Measurements from ENCODE around the gene ERRFI1.

Gene ERRFI1

DNA sequence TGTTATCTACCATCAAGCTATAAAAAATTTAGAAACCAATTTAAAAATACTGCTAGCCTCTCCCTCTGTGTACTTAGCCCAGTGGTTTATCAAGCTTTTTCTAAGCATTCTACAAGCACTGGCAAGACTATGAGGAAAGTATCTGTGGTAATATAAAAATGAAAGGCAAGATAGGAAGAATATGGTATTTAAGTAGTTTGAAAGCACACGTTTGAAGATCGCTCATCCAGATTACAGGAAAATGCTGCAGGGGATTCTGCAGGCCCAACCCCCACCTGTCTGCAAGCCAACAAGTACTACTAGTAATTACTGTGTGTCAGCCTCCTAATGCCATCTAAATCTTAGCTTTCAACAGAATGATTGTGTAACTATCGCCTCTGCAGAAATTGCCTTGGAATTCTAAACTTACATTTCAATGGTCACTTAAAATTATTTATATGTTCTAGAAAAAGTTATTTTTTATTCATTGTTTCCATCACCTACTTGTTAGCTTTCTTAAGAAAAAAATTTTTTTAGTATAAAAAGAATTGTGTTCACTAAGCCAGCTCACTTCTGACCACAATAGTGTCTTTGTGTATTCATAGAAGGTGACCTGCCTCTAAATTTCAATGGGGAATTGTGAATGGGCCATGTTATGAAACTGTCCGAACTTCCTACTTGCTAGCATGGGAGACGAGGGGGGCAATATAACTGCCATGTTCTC lies 8.5 kb downstream of the ERRFI1 start:
- no peak for DNase-seq

- DNase-seq, result no peak
Observed at GRCh38 chr1:8016895-8017241, 9.2 kb downstream of the ERRFI1 start.

- DNase-seq, result peak; percentile 22
Observed at GRCh38 chr1:8016210-8016894, 9.8 kb downstream of the ERRFI1 start.

DNA sequence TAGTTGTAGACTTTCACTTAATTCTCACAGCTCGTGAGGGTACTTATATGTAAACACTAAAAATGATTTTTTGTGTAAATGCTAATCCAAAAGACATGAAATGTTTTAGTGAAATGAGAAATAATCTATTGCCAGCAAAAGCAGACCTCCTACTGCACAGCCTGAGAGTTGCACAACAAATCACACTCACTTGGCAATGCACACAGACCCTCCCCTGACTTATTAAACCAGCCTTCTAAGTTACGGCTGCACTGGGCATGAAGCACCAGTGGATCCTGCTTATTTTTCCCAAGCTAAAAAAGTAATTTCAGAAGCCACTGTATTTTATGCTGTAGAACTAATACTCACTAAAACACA lies 10.3 kb downstream of the ERRFI1 start:
- DNase-seq, result no peak

DNA sequence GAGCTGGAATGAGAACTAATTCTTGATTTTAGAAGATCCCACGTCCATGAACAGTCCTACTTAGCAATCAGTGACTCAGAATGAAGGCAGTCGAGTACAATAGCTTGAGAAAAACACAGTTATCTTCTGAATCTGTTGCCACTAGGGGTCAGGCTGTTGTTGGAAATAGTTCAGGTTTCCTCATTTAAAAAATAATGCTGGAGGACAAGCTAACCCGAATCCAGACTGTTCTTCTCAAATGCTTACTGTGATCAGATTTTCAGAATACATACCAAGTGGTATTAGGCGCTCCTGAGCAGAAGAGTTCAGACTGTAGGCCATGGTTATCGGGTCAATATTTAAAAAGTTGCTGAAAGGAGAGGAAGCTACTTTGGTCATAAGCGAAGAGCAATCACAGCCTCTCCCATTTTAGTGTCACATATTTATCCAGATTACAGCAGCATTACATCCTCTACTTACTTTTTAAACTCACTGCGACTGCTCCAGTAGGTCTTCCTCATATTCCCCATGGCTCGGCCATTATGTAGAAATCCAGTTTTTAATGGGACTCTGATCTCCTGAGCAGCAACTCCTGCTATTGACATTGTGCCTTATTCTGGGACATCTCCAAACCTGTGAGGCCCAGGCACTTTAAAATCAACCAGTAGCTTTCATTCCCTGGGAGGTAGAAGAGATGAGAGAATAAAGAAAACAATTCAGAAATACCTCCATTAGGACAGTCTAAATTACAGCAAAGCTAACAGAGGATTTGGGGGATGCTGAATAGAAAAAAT lies 10.9 kb downstream of the ERRFI1 start:
- peak; percentile 85 for DNase-seq

DNA sequence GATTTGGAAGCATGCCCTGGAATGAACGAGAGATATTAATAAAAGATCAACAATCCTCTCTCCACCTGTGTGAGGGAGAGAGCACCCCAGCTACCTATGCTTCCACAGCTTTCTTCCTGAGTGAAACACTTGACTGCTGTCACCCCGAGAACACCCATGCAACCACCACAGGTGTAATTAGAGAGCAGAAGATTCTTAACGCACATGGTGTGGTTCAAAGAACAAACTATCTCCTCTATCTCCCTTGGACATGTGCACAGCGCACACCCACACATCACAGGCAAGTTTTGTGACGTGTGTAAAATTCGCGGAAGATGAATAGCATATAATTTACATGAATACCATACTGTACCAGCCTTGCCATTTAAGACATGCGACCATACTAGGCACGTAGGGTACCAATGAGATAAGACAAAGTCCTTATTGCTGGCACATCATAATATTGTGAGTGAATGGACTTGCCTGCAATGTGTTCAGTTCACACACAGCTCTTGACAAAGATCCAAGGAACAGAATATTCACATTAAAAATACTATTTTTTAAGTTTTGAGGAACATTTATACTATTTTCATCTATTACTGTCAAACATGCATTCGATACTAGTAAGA lies 11.6 kb downstream of the ERRFI1 start:
- no peak for DNase-seq

GRCh38 chr1:8013800-8014199 lies 12.3 kb downstream of the ERRFI1 start:
- DNase-seq, result no peak

DNA sequence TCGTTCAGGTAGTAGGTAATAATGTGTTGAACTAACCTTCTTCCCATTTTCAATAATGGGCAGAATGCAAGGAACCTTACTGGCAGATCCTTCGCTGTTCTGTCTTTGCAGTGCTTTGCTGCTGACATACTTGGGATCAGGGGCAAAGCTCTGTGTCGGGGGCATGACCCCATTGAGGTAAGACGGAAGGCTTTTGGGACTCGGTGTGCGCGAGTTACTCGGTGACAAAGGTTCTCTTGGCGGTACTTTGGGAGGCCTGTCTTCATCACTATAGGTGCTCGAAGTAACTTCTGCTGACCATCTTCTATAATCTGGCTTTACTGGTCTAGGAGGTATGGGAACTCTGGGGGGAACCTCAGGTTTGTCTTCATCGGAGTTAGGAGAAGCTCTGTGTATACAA lies 12.7 kb downstream of the ERRFI1 start:
- no peak for DNase-seq

DNA sequence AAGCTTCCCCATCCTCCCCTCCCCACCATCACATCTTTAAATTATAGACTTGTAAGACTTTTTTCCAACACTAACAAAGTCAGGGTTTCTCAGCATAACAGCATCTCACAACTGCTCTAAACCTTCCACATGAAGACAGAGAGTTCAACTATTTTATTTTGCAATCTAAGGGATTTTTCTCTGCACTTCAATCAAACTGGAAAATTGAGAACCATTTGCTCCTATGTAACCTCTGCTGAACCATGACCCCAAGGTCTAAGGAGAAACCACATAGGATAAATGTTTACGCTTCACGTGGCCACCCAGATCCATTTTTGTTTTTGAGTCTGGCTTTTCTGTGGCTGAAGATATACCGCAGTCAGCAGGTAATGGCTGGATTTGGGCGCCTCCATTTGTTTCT lies 13.2 kb downstream of the ERRFI1 start:
- DNase-seq, result no peak

DNA sequence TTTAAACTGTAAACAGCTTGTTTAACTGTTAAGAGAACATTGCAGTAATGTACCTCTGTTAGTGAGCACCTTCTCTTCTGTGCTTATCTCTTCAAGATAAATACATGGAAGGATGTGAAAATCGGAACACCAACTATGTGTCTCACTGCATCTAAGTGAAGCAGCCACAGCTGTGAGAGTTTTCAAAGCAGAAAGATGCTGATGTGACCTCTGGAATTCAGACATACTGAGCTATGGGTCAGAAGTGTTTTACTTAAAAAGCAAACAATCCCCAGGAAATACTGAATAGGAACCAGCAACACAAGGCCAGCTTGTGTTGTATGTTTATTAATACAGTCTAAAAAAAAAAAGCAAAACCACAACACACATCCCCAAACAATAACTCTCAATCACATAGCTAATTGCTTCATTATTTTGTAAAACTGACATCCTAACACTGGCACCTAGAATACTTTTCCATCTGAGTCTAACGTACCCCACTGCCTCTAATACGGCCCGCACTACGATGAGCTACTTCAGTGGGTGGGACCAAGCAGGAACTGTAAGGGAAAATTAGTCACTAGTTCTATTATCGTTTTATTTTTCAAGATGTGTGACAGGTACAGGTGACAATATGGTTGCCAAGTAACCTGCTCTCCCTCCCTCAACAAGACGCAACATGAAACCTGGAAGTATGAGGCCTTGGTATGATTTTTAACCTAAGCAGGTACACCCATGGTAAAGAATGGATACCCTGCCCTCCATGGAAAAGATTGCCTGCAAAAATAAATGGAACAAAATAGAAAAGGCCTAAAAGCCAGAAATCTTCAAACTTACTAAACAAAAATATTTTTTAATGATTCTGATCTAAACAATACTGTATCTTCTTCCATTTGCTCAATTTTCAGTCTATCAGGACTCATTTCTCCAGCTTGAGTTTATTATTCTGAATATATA lies 13.9 kb downstream of the ERRFI1 start:
- DNase-seq, result no peak

DNA sequence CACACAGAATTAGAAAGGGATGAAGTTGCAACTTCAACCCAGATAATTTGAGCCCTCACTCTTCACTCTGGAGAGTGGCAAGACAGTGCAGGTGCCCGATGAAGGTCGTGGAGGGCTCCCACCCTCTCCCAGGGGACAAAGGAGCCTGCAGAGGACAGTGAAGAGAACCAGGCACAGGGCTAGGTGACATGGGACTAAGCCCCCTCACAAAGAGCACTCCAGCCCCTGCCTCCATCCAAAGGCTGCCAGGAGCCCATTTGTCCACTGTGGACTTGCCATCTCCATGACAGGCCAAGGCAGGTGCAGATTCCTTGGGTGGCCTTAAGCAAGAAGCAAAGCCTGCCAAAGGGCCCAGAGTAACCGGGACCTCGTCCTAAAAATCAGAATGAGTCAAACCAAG lies 15.1 kb downstream of the ERRFI1 start:
- no peak for DNase-seq

- no peak for DNase-seq
Observed at GRCh38 chr1:8010080-8010664, 15.9 kb downstream of the ERRFI1 start.

- DNase-seq, result no peak
Observed at GRCh38 chr1:8009043-8010002, 16.8 kb downstream of the ERRFI1 start.

DNA sequence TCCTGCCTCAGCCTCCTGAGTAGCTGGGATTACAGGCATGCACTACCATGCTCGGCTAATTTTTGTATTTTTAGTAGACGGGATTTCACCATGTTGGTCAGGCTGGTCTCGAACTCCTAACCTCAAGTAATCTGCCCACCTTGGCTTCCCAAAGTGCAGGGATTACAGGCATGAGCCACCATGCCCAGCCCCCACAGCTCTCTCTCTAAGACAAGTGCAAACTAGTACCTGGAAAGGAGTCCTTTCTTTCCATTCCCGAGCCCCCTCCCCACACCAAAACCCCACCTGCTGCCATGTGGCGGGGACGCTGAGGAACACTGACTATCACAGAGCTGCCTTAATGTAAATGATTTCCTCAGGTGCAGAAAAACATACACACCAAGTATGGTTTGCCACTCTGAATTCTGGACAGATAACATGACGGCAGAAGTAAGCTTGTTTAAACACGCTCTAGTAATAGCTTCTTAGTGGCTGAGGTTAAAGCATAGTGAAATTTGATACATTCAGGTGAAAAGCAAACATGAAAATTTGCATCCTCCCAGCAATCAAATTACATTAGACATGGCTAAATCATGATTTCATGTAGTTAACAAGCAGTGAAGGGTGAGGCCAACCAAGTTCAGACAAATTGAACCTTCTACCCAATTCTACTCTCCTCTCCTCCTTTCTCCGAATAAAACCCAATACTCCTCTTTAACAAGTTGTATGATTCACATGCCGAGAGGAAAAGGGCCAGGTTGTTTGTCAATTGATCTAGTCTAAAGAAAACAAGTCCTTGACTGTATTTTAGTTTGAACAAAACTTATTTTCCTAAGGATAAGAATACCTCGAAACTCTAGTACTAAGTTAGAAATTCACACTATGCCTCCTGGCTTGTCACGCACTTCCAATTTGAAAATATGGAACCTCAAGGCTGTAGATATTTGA lies 19.8 kb downstream of the ERRFI1 start:
- DNase-seq, result no peak

GRCh38 chr1:8004803-8005573 lies 21.1 kb downstream of the ERRFI1 start:
- peak; percentile 77 for DNase-seq

DNA sequence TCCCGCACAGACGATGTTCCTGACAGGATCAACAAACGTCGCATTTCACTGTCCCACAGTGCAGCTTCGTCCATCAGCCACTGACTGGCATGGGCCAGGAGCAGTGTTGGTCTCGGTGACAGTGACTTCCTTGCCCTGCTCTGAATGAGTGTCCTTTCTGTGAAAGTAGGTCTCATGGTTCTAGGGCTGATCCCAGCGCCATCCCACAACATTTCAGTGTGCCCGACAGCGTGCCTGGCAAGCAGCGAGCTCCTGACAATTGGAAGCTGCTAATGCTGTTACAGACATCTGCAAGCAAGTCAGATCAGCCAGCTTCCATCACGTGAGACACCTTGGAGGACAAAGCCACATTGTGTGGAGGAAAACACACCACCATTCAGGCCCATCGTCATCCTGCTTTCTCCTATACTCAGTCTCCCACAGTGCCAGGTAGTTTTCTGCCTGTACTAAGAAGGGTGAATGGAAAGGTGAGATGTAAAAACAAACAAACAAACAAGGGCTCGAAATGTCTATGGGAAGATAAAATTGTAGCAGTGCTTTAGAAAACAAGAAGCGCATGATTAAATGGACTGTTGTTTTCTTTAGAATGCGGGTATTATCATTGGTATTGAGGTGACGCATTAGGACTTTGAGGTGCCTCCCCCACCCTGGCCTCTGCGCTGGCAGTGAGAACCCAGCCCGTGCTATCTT lies 21.9 kb downstream of the ERRFI1 start:
- DNase-seq, result no peak

DNA sequence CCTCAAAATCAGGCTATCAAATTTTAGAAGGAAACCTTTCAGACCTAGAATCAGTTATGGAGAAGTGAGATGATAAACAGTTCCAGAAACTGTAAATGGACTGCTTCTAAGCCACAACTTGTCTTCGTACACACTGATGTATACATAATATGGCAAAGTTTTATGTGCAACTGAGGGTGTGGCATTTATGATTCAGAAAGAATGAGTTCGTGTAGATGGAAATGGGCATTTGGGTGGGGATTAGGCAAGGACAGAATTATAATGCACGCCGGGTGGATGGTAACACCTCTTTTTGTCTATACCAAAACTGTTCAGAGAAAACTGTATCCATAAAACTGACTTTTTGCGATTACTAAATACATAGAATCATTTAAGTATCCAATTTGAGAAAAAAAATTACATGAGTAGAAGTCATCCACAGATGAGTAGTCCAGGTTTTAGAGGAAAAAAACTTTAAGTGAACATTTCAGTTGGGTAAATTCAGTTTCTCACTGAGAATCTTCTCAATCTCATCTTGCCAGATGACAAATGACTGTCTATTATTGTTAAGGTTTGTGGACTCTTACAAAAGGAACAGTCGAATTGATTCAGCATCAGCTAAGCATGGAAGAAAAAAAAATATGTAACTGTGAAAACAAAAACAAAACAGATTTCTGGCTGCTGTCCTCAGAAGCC lies 22.5 kb downstream of the ERRFI1 start:
- DNase-seq, result no peak

GRCh38 chr1:8002921-8003320 lies 23.2 kb downstream of the ERRFI1 start:
- DNase-seq, result no peak

Measured in OCI-M1 (cell line).